Breast epithelium (tissue), 3 donors: ENCODE results near the gene TINCR.

Experiments used
- POLR2A ChIP-seq: fragments of 450-650 bp; IDR thresholded peaks from one replicate; pipeline ENCODE4 v1.6.1; 2016; ENCODE audit warnings: antibody characterized with exemption, mild to moderate bottlenecking, moderate library complexity
- POLR2AphosphoS5 ChIP-seq, 3 donors: sonication (generic); formaldehyde crosslinking; IDR thresholded peaks; one replicate each; pipeline ENCODE4 v1.6.1; 2017; ENCODE audit warnings: antibody characterized with exemption in 3 of 3
- TF ChIP-seq, protein P1 (sequence below), 3 donors: fragments of 450-650 bp; IDR thresholded peaks; one replicate each; pipeline ENCODE4 v1.5.1; 2016 to 2017; ENCODE audit warnings: antibody characterized with exemption in 3 of 3, mild to moderate bottlenecking in 3 of 3, moderate library complexity in 3 of 3

DNA sequence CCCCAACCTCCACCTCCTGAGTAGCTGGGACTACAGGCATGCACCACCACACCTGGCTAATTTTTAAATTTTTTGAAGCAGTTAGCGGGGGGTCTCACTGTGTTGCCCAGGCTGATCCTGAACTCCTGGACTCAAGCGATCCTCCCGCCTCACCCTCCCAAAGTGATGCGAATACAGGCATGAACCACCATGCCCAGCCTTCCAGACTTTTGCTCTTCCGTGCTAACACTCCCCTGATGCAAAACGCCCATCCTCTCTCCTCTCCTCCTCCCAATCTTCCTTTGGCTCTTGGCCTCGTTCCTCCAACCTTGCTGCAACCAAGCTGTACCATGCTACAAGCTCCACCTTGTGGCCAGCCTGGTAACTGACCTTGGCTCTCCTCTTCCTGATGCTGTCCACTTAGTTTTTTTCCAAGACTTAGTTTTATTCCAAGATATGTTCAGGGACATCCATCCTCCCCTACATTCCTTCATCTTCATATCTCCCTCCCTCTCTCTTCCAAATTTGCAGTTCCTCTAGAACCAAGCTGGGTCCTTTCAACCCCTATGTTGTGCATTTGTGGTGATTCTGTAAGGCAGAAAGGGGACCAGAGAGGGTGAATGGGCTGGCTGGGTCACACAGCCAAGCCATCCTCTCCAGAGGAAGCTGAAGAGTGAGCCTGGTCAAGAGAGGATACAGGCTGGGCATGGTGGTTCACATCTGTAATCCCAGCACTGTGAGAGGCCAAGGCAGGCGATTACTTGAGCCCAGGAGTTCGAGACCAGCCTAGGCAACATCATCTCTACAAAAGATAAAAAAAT, 32.8 kb downstream of the TINCR start:
- TF ChIP-seq POLR2A (no peak), POLR2AphosphoS5 (IDR thresholded peaks at IDR 0.05) (no peak)
- TF ChIP-seq, protein P1, sequence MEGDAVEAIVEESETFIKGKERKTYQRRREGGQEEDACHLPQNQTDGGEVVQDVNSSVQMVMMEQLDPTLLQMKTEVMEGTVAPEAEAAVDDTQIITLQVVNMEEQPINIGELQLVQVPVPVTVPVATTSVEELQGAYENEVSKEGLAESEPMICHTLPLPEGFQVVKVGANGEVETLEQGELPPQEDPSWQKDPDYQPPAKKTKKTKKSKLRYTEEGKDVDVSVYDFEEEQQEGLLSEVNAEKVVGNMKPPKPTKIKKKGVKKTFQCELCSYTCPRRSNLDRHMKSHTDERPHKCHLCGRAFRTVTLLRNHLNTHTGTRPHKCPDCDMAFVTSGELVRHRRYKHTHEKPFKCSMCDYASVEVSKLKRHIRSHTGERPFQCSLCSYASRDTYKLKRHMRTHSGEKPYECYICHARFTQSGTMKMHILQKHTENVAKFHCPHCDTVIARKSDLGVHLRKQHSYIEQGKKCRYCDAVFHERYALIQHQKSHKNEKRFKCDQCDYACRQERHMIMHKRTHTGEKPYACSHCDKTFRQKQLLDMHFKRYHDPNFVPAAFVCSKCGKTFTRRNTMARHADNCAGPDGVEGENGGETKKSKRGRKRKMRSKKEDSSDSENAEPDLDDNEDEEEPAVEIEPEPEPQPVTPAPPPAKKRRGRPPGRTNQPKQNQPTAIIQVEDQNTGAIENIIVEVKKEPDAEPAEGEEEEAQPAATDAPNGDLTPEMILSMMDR (IDR thresholded peaks at IDR 0.05) = no peak
